Erythroblast (primary cell): ENCODE measurements around the gene KRTCAP2.

ENCODE experiments used
- GATA1 ChIP-seq: IDR thresholded peaks from 2 replicates; pipeline ENCODE4 v1.6.1; 2011; ENCODE audit warnings: low read depth, mild to moderate bottlenecking, control low read depth, low read length, moderate library complexity
- POLR2A ChIP-seq: IDR thresholded peaks from 2 replicates; pipeline ENCODE4 v1.6.1; 2011; ENCODE audit warnings: mild to moderate bottlenecking, low read length

DNA sequence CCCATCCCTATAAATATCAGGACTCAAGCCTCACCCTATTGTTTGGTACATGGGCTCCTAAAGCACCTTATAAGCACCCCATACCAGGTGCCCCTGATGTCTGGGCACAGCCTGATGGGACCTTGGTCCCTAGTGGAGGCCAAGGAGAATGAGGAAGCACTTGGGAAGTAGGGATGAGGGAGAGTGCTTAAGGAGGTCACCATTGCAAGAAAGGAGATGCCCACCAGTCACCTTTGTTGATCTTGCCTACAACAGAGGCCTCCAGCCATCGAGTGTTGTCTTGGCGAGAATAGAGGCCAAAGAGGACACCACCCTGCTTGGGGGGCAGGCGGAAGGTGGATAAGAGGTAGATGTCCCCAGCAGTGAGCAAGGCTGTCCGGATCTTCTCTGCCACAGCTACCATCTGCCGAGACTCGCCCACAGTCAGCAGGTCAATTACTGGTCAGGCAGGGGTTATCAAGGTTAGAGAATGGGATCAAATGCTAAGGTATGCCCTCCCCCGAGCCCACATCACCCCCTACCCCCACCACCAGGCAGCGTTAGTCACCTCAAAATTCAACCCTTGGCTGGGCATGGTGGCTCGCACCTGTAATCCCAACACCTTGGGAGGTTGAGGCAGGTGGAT, 33.0 kb upstream of the KRTCAP2 start:
- no peak for TF ChIP-seq POLR2A
- no peak for TF ChIP-seq GATA1
